IPS-NIHi7 (cell line): ENCODE measurements around the gene ANKRD6.

ENCODE experiments used
- DNase-seq: peaks from one replicate; pipeline ENCODE4 v3.0.0; 2012; ENCODE audit warnings: mixed read lengths; ENCODE audit errors: extremely low spot score

The ANKRD6 gene

DNA sequence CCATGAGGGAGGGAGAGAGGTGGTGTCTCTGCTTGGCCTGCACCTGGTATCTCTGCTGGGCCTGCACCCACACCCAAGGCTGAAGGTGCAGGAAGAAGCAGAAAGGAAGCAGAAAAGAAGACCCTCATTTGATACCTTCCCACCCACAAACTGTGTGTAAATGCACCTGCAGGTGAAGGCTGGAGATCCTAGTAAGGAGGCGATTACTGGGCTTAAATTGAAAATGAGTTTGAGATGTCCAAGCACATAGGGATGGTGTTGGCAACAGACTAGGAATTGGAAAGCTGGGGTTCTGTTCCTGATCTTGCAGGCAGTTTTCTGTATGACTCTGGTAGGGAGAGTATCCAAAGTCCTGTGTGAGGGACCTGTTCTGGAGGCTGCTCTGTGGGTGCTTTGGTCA, 130.9 kb downstream of the ANKRD6 start:
- DNase-seq = no peak

DNA sequence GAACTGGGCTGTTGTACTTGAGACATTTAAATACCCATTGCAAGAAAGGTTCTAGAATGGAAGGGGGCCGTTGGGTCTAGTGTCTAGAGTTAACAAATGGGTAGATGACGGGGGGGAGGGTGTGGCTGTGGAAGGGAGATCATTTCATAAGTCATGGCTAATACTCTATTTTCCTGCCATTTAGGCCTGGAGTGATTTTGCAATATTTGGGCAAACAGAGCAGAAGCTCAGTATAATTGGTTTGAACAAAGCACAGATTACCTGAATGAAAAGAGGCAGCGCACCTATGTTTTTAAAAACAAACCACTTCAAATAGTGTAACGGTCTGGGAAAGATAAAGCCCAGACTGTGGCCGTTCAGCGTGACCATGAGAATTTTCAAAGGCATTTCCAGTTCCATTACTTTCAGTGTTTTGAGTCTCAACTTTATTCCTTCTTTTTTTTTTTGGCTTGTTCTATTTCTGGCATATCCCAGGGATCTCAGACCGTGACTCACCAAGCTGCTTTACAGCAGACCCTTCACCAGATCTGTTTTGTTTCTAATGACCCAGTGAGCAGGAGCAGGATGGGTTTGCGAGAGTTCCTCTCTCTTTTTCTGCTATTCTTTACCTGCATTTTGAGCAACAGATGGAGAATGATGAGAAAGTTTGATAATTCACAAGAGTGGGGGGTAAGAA, 131.9 kb downstream of the ANKRD6 start:
- no peak for DNase-seq

DNA sequence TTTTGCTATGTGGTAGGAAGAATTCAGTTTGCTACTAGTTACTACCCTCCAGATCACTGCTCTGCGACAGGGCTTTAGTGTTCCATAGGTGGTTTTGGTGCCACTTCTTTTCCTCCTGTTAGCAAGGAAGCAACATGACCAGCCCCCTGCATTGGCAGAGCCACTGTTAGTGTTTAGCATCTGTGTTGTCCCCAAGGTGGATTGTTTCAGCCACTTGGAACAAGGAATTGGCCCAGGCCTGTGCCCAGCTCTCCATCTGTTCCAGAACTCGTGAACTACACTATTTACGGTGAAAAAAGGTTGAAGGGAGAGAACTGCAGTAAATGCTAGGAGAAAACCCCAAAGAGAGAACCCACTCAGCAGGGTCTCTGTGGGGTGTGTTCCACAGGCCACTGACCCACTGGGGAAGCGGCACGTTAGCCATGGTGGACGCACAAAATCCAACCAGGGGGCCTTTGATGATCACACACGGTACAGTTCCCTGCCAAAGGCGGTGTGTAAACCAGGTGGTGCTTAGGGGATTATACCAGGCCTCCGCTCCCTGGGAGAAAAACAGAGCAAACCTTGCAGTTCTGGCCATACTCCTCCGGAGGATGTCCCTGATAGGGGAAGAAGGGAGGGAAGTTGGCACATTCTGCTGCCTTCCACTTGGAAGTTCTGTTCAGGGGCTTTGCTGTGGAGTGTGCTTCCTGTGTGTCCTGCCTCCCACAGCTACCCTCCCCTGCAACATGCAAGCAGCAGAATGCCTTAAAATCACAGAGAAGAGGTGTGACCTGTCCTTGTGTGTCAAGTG, 133.3 kb downstream of the ANKRD6 start:
- DNase-seq = no peak

DNA sequence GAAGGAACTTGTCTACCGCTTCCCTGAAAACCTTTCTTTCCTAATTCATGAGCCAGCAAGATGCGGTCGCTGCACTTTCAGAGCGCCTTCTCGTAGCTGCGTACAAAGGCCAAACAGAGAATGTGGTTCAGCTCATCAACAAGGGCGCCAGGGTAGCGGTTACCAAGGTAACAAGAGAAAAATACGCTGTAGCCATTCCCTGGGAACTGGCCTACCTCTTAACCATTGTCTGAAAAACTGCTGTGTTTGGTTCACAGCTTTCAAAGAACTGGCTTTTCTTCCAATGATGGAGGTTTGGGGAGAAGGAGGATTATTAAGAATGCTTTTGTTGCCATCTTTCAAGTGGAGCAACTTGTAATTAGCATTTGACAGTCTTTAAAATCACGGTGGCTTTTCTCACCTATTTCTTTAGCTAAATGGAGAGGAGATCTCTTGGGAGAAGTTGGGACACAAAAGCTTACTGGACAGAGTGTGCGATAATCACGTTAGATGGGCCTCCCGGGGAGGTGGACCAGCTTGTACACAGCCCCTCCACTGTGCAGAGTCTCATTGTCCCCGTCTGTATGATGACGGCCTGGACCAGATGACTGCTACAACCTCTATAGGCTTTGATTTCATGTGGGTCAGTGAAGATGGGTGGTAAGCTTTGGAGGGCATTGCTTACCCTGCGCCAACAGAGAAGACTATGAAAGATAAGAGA, 134.1 kb downstream of the ANKRD6 start:
- no peak for DNase-seq

DNA sequence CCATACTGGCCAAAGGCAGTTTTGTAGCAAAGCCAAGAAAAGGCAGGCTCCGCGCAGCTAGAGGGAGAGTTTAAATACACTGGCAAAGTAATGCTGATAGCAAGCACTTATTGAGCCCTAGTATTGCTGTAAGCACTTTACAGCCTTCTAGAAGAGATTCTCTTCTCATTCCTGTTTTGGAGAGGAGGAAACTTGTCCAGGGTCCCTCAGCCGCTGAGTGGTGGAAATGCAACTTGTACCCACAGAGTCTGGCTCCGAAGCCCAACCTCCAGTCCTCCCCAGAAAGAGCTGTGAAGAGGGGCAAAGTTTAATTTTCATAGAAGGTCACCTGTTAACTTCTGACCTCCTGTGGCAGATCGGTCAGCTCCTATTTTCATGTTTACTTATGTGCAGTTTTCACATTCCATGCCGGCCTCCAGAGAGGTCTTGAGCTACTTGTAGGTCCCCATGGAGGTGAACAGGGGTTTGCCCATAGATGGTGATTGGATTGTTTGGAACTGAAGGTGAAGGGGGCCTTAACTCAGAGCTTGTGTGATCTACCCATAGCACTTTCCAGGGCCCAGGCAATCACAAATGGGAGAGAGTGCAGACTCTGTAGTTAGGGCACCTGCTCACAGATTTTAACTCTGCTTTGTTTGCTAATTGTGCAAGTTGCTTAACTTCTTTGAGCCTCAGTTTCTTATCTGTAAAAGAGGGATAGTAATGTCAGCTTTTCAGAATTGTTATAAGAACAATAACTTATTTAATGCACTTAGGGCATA, 134.9 kb downstream of the ANKRD6 start:
- no peak for DNase-seq

DNA sequence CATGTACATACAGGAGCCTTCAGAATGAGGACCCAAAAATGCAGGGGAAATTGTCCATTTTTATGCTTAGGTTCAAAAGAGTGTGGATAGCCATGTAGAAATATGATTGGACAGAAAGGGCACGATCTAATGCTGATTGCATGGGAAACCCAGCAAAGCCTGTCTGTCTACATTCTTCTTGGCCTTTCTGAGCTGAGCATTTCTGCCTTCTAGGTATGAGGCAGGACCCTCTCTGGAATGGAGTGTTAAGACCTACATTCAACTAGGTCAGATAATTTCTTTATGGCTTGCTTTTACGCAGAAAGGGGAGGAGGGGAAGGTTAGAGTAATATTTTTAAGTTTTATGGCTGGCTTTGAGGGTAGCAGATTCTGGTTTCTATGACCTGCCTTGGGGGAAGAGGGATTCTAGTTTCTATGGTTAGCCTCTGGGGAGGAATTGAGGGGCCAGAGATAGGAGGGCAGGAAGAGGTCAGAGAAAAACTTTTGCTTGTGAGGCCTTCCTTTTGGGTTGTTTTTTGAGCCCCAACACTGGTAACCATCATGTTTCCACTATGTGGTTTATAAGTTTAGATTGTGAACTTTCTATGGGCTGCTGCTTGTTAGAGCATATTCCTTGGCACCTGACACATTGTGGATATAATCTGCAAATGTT, 142.1 kb downstream of the ANKRD6 start:
- no peak for DNase-seq

DNA sequence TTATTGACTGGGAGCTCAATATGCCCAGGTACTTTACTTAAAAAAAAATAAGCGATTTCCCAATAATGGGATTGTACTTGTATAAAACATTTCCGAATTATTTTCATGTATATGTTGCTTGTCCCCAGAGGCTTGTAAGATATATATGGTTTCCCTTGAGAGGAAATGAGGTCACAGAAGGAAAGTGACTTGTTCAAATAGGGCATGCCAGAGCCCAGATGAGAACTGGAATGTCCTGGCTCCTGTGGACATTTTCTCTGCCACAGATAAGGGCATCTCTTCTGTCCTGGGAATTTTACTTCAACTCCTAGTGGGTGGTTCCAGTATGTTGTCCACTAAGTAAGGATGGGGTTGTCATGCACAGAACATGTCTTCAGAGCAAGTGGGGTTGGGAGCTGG, 142.6 kb downstream of the ANKRD6 start:
- DNase-seq = no peak

DNA sequence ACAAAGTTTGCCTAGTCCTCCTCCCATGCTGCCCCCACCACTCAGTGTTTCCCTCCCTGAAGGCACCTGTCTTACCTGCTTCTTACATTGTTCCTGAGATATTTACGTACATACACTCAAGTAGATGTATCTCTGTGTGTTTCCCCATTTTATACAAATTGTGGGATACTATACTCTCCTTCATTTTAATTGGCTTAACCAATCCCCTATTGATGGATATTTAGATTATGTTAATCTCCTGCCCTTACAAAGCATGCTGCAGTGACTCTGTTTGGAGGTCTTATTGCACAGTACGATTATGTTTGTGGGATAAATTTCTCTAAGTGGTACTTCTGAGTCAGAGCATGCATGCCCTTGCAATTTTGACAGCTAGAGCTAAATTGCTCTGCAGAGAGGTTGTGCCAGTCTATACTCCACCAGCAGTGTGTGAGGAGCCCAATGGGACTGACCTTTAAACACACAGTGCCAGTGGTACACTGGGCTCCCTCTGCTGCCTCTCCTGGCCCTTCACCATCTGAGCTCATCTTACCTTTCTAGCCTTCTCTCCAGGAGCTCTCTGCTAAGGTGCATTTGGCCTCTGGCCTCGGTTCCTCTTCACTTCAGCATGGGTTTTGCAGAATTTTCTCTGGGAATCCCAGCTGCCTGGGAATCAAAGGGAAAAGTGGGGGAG, 148.2 kb downstream of the ANKRD6 start:
- DNase-seq = no peak

DNA sequence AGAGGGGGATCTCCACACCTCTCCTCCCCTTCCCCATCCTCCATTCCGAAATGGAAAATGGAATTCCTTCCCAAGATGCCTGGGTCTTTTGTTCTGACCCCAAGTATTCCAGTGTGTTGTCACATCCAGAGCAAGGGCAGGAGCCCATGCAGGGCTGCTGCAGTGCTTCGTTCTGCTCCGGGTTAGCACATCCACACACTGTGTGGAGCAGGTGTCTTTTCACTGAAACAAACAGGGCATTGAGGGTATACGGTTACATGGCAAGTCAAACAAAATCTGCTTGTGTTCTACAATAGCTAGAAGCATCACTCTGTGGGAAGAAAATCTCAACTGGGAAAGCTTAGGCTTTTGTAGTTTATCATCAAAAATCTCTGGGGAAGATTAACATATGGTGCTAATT, 148.7 kb downstream of the ANKRD6 start:
- no peak for DNase-seq

DNA sequence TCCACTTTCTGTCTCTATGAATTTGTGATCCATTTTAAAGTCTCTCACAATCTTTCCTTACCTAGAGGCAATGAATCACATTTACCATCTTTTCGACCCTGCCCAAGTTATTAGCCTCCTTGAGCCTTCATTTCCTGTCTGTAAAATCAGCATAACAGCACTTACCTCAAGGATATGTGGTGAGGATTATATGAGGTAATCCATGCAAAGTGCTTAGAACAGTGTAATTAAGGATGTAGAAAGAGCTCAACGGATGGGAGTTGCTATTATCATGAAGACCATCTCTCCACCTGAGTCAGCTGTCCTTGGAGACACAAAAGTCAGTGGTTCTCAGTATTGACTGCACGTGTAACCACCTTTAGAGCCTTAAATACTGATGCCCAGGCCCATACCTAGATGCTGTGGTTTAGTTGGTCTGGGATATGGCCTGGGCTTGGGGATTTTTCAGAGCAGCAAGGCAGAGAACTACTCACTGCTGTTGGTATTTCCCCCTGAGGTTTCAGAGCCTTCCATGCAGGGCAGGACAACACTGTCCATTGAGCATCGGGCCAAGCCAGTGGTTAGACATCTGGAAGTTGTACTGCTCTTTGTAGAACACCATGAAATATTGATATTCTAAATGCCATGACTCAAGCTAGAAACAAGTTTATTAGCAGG, 149.8 kb downstream of the ANKRD6 start:
- DNase-seq = no peak

DNA sequence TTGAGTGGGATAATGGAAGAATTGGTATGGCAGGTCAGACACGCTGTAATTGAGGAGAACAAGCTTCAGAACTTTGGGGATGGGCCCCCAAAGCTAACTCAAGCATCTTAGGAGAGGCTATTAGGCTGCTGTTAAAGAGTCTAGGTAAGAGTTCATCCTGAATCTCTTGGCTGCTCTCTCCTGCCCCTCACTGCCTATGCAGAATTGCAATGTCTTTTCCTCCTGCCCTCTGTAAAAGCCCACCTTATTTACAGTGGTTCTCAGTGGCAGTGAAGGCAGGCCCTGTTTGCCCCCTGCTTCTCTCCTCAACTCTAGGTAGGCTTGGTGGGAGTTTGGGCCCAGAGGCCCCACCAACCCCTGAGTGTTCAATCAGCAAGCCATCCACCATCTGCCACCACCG, 150.6 kb downstream of the ANKRD6 start:
- DNase-seq = no peak

DNA sequence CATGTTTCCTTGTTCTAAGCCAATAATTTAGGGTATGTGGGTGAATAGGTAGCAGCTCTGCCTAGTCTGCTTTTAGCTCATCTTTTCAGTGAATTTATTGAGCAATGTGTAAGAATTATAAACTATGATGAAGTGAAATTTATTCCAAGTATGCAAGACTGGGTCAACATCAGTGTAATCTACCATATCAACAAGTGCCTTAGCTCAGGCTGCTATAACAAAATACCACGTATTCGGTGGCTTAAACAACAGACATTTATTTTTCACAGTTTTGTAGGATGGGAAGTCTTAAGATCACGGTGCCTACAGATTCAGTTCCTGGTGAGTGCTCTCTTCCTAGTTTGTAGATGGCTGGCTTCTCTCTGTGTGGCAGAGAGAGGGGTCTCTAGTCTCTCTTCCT, 151.6 kb downstream of the ANKRD6 start:
- no peak for DNase-seq

DNA sequence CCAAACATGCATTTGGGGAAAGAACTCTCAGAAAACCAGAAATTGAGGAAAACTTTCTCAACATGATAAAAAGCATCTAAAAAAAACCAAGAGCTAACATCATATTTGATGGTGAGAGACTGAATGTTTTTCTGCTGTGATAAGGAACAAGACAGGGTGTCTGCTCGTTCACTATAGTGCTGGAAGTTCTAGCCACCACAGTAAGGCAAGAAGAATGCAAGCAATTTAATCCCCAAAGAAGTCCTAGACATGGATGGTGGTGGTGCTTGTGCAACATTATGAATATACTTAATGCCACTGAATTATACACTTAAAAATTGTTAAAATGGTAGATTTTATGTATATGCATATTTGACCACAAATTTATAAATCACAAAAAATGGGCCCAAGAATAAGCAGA, 152.2 kb downstream of the ANKRD6 start:
- no peak for DNase-seq

DNA sequence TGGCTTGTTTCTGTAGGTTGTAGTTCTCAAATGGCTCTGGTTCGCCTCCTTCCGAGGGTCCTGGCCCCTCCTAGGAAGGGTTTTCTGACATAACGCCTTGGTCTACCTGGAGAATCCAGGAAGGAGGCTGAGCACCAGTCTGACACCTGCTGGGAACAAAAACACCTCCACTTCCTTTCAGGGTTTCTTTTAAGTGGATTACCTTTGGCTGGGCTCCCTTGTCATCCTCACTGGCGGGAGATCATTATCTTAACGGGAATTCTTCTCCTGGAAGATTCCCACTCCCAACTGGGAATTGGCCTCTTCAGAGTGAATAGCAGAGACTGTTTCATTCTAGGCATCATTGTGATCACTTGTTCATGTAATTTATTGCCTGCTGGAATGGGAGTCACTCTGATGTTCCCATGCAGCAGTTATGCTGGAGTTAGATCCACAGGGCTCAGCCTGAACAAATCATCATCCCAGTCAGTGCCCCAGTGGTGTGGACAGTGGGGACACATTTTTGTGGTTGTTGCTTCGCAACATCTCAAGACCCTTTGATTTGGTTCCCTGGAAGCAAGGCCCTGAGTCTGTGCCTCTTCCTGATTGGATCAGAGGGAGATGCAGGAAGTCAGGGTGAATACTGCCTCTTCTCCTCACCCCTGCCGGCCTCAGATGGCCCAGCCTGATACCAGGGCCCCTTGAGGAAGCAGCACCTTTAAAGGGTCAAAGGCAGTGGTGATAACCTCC, 156.5 kb downstream of the ANKRD6 start:
- DNase-seq = peak; percentile 68

DNA sequence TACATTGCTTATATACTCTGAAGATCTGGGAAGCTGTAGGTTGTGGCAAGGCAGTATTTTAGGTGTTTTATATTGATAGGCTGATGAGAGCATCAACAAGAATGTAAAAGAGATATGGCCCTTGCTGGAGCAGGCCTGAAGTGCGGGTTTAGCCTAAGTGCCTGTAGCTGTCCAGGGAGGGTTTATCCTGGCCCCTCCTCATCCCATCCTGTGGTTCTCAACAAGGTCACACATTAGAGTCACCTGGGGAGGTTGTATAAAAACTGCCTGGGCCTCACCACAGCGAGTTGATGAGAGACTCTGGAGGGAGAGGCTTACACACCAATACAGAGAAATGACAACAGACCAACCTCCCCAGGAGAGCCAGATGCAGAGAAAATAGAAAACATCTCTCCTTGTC, 157.2 kb downstream of the ANKRD6 start:
- no peak for DNase-seq

DNA sequence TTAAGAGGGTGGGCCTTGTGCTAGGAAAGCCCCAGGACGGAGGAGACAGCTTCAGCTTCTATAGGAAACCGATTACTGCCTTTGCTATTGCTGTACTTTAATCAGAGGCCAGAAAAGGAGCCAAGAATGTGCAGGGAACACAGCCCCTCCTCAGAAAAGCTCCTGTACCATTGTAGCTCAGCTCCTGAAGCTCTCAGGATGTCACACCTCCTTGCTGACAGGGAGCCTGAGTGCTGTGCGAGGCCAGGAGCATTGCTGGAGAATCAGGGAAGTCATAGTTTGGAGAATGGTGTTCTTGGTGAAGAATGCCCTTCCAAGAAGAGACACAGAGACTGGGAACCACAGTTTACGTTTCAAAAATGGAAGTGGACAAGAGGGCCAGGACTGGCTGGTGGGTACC, 158.8 kb downstream of the ANKRD6 start:
- DNase-seq = no peak

DNA sequence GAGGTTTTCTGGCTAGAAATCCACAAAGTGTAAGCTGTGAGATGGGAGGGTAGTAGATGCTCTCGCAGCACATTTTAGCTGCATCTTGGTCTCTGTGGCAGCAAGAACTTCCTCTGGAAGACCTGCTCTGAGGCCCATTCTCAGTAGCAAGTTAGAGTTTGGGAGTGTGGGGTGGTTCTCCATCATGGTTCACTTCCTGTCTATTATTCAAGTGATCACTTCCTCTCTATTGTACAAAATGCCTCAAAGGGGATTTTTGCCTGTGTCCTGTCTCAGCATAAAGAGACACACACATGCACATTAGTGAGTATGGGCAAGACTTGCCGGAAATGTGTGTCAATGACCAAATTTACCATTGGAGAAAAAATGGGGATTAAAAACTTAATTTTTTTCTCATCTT, 163.1 kb downstream of the ANKRD6 start:
- DNase-seq = no peak

DNA sequence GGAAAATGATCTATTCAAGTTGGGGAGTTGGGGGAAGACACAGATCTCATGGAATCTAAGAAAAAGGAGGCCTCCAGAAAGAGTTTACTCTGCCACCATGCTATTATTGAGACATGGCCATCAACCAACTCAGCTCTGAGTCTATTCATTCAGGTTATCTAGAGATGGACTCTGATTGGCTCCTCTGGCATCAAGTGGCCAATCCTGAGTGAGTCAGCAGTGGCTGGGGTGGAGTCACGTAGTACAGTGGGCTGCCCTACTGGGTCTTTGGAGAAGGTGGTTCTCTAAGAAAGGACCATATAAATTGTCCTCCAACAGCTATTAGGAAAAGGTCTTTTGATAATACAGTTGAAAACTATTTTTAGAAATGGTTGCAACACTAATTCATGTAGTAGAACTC, 163.5 kb downstream of the ANKRD6 start:
- DNase-seq = no peak

DNA sequence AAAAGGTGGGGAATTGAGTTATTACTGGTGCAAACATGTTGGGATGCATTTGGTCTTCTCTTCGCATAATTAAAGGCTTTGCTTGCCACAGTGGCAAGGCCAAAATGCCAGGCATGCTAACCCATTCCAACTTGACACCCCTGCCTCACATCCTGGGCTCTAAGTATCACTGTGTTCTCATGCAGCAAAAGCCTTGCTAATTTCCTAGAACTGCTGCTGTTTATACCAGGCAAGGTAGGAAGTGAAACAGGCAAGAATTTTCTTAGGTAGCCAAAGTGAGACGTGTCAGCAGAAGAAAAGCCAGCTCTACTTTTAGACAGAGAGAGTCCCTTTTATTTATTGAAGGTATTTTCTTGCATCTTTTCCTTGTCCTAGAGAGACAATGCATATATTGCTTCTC, 164.4 kb downstream of the ANKRD6 start:
- DNase-seq = no peak

DNA sequence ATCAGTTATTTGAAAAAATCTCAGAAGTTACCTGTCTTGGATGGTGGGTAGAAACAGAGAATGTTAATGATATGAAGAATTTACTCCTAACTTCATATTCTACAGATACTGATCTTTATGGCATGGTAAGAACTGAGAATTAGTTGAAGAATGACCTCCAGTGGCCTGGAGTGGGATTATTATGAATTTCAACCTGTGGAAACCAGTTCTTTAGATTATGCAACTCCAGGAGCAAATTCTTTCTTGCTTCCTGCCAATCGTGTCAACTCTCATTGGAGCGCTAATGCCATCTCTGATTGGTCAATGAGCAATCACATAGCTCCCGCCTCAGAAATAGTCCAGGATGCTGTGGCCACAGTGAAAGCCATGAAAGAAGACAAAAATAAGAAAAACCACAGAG, 165.0 kb downstream of the ANKRD6 start:
- DNase-seq = peak; percentile 43
